AG08396 (cell line): ENCODE measurements around the gene TFB1M.
A peak's percentile ranks its signal among the peaks of the same experiment; 100 is the strongest.

Source experiments
- DNase-seq: peaks from one replicate; pipeline ENCODE4 v3.0.0; 2012; ENCODE audit warnings: low spot score, mixed read lengths

Gene TFB1M

DNA sequence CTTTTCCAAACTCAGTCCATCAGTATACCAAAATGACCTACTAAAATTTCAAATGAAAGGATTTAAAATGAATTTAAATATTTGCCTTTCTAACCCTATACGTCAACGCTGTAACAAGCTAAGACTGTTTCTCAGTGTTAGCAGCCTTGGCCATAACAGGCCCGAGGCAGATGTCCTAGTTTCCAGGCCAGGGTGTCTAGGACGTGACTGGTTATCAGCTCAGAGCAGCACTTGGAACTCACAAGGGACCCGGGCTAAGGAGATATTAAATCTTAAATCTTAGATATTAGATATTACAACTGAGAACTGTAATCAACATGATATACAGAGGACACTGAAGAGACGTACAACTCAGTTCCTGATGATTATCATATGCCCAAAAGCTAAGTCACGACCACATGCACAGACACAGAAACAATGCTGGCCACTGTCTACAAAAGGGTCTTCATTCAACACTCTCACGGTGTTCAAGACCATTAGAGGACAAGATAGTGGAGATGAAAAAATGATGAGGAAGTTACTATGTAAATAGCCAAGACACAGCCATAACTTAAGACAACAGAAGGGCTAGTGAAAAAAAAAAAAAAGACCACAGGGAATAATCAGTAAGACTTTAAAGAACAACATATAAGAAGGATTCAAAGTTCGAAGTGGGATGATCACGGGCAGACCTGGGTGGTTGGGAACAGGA, 50.8 kb downstream of the TFB1M start, which contains the start of gene CLDN20:
Gene CLDN20 (plus strand): TSS at position 641 of the 691 bp plus-strand sequence. CDS start 11,707 bp downstream, outside the sequence.
- no peak for DNase-seq

GRCh38 chr6:155262655-155263054, 51.6 kb downstream of the TFB1M start:
- DNase-seq = no peak

DNA sequence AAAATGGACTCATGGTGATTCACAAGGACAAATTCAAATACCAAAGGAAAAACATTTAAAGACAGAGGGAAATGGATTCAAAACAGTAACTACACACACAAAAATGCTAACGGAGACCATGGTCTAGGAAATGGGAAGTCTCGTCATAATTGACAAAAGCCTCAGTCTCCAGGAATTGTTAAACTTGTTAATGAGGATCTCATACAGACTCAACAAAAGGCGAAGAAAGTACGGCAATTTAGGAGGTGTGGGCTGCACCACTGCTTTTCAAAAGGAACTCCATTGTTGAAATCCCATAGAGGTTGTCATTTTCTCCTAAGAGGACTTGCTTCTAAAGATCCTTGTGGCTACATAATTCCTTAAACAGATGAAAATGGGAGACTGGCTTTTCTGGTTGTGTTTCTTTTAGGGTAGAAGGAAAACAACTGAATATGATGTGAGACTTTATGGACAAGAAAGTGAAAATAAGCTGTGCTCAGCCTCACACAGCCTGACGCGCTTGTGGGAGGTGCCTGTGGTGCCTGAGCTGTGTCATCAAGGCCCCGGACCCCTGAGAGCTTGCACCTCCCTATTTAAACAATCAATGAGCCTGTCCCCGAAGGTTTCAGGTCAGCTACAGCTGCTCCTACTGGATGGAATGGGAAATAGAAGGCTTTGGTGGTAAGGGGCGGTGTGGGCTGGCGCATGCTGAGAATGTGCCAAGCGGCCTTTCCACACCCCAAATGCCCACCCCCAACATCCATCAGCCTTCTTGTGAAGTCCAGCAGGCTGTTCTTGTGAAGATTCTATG, 53.0 kb downstream of the TFB1M start:
- no peak for DNase-seq

DNA sequence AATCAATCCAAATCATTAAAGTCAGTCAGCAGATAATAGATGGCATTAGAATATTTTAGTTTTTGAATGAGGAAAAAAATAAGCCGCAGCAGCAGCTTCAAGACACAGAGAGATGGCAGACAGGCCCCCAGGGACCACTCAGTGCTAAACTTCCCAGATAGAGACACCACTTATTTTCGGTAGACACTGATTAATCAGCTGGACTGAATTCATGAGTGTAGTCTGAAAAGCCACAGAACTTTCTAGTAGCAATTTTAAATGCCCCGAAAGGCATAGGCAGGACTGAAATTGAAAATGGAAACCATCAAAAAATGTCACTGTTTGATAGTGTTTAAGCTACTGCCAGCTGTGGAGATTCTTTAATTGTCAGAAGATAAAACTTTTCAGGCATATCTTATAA, 53.6 kb downstream of the TFB1M start:
- no peak for DNase-seq

- DNase-seq = no peak
These were observed 54.4 kb downstream of the TFB1M start for GRCh38 chr6:155259897-155260296.

DNA sequence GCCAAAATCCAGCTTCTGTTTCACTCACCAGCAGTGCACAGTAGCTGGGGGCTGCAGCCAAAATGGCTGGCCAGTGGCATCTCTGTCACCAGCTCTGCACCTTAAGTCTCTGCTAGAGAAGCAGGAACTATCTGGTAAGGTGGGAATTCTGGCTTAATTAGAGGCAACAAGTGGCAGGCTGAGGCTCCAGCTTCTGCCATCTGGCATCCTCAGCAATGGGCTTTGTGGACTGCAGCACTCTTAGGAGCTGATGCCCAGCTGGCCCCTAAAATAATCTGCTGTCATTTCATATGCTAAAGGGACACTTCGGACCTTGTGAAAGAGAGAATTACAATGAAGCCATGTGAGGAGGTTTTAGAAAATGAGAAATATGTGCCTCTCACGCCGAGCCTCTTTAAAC, 55.1 kb downstream of the TFB1M start:
- DNase-seq = no peak

DNA sequence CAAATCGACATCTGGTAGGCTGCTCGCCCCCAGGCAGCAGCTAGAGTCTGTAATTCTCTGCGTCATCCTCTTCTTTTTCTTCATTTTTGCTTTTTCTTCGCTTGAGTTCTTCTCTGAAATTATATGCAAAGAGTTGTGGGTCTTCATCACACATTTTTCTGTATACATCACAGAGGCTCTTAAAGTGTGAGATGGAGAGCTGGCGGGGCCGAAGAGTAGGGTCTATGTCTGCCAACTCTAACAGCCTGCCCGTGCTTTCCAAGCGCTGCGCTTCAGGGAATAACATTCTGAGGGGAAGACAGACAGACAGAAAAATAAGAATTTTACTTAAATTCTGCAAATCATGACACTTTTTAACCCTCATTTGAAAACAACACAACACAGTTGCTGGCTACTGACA, 56.5 kb downstream of the TFB1M start:
- DNase-seq = no peak

DNA sequence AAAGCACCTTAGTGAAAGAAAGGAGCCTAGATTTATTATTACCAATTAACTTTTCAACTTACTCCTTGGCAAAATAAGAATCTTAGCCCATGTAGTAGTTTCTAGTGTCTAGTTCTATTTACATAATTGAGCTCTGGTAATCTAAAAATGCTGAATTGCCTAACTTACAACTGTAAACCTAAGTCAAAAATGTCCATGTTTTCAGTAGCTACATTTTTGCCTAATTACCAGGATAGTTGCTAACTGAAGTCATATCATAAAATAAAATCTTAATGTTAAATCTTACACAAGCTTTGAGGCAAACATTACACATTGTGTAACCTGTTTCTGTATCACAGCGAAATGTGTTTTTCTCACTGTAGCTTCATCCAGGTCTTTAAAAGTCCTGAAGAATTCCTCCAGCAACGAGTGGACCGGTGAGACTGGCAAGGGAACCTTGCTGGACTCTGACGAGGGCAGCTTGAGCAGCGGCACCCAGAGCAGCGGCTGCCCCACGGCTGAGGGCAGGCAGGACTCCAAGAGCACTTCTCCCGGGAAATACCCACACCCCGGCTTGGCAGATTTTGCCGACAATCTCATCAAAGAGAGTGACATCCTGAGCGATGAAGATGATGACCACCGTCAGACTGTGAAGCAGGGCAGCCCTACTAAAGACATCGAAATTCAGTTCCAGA, 58.0 kb downstream of the TFB1M start:
- no peak for DNase-seq

- no peak for DNase-seq
These were observed 60.1 kb downstream of the TFB1M start for GRCh38 chr6:155254139-155254538.

GRCh38 chr6:155253337-155253736, 60.9 kb downstream of the TFB1M start:
- no peak for DNase-seq

DNA sequence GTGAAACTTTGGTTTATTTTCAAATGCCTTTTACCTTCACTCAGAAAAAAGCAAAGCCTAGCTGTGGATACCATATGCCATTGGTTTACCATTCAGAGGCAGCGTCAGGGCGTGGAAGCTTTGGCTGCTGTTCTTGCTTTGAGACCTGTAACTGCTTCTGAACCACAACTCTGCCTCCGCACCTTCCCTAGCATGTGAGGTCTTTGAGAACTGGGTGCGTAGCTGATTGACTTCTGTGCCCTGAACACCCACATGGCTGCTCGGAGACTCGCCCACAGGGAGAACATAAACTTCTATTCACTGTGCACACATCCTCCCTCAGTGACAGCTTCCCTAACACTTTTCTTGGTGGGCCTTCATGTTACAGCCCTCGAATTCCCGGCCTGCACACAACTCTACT, 61.7 kb downstream of the TFB1M start:
- no peak for DNase-seq

DNA sequence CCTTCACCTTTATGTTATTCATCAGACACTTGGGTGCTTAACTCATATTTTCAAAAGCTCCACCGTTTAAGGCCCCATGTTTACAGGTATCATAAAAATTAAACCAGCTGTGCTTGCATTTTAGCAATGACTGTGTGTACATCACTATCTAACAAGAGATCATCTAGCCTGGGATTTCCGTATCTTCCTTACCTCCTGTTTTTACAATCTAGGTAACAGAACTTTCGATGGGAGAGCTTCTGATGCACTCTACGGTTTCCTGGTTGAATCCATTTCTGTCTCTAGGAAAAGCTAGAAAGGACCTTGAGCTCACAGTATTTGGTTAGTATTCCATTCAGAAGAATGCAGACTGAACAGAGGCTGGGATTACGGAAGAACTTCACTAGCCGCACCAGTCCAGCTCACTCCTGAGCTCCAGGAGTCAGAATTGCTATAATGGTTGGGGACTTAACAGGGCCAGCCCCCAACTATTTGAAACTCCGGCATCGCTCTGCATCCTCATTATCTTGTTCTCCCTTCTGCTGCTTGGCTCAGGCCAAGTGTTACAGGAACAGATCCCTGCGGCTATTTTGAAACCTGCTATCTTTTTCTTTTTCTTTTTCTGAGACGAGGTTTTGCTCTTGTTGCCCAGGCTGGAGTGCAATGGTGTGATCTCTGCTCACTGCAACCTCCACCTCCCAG, 63.4 kb downstream of the TFB1M start:
- no peak for DNase-seq

- DNase-seq = peak; percentile 83
These were observed 66.0 kb downstream of the TFB1M start for GRCh38 chr6:155248008-155249001.

DNA sequence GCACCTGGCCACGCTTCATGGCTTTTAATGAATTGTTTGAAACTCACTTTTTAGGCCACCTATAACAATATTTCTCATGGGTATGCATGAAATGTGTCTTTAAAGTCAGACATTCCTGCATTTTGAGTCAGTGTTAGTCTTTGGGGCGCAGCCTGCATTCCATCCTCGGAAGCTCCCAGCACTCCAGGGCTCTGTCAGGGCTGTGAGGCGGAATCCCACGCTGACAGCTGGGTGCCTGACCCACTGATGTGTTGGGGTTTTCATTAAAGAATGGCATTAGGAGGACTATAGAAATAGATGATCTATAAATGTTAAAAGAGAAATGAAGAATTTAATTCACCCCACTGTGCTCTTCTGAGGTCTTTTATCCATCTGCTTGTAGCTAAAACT, 66.7 kb downstream of the TFB1M start:
- DNase-seq = peak; percentile 84

DNA sequence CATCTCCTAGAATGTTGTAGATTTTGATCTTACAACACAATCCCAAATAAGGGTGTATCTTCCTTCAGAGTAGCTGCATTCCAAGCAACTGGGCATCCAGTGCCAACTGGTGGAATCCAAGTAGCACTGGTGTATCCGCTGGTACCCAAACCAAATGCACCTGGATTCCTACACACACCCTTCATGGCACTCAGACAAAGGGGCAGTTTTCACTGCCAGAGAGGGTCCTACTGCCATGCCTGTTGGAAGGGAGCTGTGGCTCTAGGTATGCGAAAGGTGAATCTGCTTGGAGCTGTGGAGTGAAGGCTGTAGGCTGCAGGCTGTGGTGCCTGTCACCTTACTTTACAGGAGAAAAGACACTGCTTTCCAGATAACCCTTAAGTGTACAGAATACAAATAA, 67.5 kb downstream of the TFB1M start:
- DNase-seq = no peak

- DNase-seq = no peak
These were observed 68.5 kb downstream of the TFB1M start for GRCh38 chr6:155245831-155246230.

DNA sequence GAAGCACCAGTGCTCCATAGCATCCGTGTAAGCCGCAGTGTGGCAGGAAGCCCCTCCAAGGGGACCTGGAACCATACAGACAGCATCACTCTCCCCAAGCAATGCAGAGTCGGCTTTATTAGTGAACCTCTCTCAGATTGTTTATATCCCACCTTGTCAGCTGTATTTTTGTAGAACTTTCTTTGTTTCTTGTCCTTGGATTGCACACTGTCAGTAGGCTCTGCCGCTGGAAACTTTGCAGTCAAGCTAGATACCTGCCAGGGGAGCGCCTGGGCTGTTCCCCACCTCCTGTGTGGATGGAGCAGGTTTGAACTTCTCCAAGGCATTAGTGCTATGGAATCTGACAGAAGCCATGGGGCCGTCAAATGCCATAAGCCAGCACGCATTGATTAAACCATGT, 69.1 kb downstream of the TFB1M start:
- no peak for DNase-seq

DNA sequence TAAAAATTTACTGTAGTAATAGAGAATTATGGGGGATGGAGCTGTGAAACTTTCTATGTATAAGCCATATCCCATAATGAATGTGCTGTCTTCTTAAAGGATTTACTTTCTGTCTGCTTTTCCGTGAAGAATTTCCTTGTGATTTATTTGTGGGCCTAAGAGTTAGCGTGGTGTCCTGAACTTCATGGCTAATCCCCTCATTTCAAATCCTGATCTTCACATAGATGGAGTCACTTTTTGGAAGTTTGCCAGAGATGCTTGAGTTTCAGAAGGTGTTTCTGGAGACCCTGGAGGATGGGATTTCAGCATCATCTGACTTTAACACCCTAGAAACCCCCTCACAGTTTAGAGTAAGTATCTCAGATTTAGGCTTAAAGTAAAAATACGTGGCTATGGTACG, 69.8 kb downstream of the TFB1M start:
- no peak for DNase-seq

GRCh38 chr6:155241966-155242365, 72.3 kb downstream of the TFB1M start:
- DNase-seq = no peak

- no peak for DNase-seq
These were observed 73.2 kb downstream of the TFB1M start for GRCh38 chr6:155240905-155241600.

DNA sequence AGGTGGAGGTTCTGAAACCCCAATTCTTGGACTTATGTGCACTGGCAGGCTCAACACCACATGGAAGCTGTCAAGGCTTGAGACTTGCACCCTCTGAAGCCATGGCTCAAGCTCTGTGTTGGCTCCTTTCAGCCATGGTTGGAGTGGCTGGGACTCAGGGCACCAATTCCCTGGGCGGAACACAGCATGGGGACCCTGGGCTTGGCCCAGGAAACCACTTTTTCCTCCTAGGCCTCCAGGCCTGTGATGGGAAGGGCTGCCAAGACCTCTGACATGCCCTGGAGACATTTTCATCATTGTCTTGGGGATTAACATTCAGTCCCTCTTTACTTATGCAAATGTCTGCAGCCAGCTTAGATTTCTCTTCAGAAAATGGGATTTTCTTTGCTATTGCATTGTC, 76.7 kb downstream of the TFB1M start:
- DNase-seq = no peak
